A549 (cell line): ENCODE results near the gene GALNT18. TPM values are rescaled to one million over a fixed set of nuclear protein-coding genes. Genes with fewer than 3 reads are reported as not detected.

ENCODE experiments used
- ATAC-seq, 2 experiments: fragments of 200-7000 bp in 1 of 2; fragments of >200 bp in 1 of 2; cut with Nextera tagmentation in 1 of 2; cut with Tn5 transposase in 1 of 2; 3 replicates each; pipeline versions ENCODE4 v1.8.0 to v1.9.1; 2018 to 2020; ENCODE audit warnings: mild to moderate bottlenecking in 1 of 2, moderate library complexity in 1 of 2
- CTCF ChIA-PET: fragments of 300-600 bp; sonication (Branson Sonifier 250); formaldehyde crosslinking; extraction: SDS; loops from one replicate; lab custom pipeline; 2021; ENCODE audit warnings: antibody characterized with exemption, inconsistent platforms; lab: Yijun Ruan, JAX
- POLR2A ChIA-PET: fragments of 350-600 bp; formaldehyde crosslinking; extraction: SDS; loops from one replicate; lab custom pipeline; 2021; ENCODE audit warnings: antibody characterized with exemption, inconsistent platforms; lab: Yijun Ruan, JAX
- DNase-seq, 2 experiments: peaks; one replicate each; pipeline versions ENCODE4 v3.0.0 to v3.0.0-alpha.2; 2011 to 2016; ENCODE audit warnings: low read depth in 1 of 2, low spot score in 1 of 2
- FAIRE-seq: peaks from 2 replicates; lab custom pipeline; 2011; peaks lifted over from hg19 to GRCh38; lab: Jason Lieb, UNC
- H3K27ac ChIP-seq, 2 experiments: fragments of >200 bp; sonication (Bioruptor Twin); formaldehyde crosslinking; 3 replicates each; pipeline ENCODE4 v1.5.1; 2016 to 2017
- H3K4me1 ChIP-seq: fragments of >200 bp; sonication (Bioruptor Twin); formaldehyde crosslinking; 3 replicates; pipeline ENCODE4 v1.6.1; 2016
- H3K4me2 ChIP-seq: fragments of >200 bp; sonication (Bioruptor Twin); formaldehyde crosslinking; 3 replicates; pipeline ENCODE4 v1.6.1; 2016
- H3K4me3 ChIP-seq: fragments of >200 bp; sonication (Bioruptor Twin); formaldehyde crosslinking; 3 replicates; pipeline ENCODE4 v1.5.1; 2016
- H3K9me3 ChIP-seq: fragments of >200 bp; sonication (Bioruptor Twin); formaldehyde crosslinking; 3 replicates; pipeline ENCODE4 v1.6.1; 2016
- CBX8 ChIP-seq: fragments of 200-600 bp; sonication (generic); IDR thresholded peaks from 2 replicates; pipeline ENCODE4 v1.6.1; 2016
- CEBPB ChIP-seq, 2 experiments: fragments of >200 bp in 1 of 2; sonication (Bioruptor Twin) in 1 of 2; formaldehyde crosslinking in 1 of 2; IDR thresholded peaks; 2 replicates each; pipeline ENCODE4 v1.6.1; 2012 to 2016
- CHD2 ChIP-seq: fragments of 150-350 bp; IDR thresholded peaks from 2 replicates; pipeline ENCODE4 v1.6.1; 2014; ENCODE audit warnings: low read length; ENCODE audit not compliant: partially characterized antibody
- CHD4 ChIP-seq: fragments of 200-600 bp; sonication (generic); IDR thresholded peaks from 2 replicates; pipeline ENCODE4 v1.6.1; 2016; ENCODE audit warnings: antibody characterized with exemption, mild to moderate bottlenecking, borderline replicate concordance
- ELK1 ChIP-seq: fragments of 150-350 bp; IDR thresholded peaks from 2 replicates; pipeline ENCODE4 v1.6.1; 2014; ENCODE audit warnings: low read depth, mild to moderate bottlenecking, low read length
- GATA3 ChIP-seq: IDR thresholded peaks from 2 replicates; pipeline ENCODE4 v1.6.1; 2012; ENCODE audit warnings: borderline replicate concordance
- HEYL ChIP-seq: fragments of 250-450 bp; sonication (Bioruptor Pico); IDR thresholded peaks from 2 replicates; pipeline ENCODE4 v1.8.0; 2021; ENCODE audit warnings: mild to moderate bottlenecking, moderate library complexity
- HOXA7 ChIP-seq: fragments of 250-450 bp; sonication (Bioruptor Pico); IDR thresholded peaks from 2 replicates; pipeline ENCODE4 v1.5.0; 2020; ENCODE audit warnings: mild to moderate bottlenecking, moderate library complexity
- HOXB13 ChIP-seq: fragments of 250-450 bp; sonication (Bioruptor Pico); IDR thresholded peaks from 2 replicates; pipeline ENCODE4 v1.5.0; 2020; ENCODE audit warnings: low read depth, mild to moderate bottlenecking, moderate library complexity
- HOXB5 ChIP-seq: fragments of 250-450 bp; sonication (Bioruptor Pico); IDR thresholded peaks from 2 replicates; pipeline ENCODE4 v1.5.0; 2020; ENCODE audit warnings: mild to moderate bottlenecking, moderate library complexity
- JUN ChIP-seq, 2 experiments: fragments of >200 bp; sonication (Bioruptor Twin); formaldehyde crosslinking; IDR thresholded peaks; 2 replicates in 1 of 2; 3 replicates in 1 of 2; pipeline ENCODE4 v1.6.1; 2016 to 2017
- KDM1A ChIP-seq: fragments of 200-600 bp; sonication (generic); IDR thresholded peaks from 2 replicates; pipeline ENCODE4 v1.6.1; 2016; ENCODE audit warnings: low read depth, mild to moderate bottlenecking
- MAFK ChIP-seq: fragments of 450-650 bp; IDR thresholded peaks from 2 replicates; pipeline ENCODE4 v1.6.1; 2014; ENCODE audit not compliant: partially characterized antibody
- MYC ChIP-seq: IDR thresholded peaks from 2 replicates; pipeline ENCODE4 v1.6.1; 2012; ENCODE audit warnings: mild to moderate bottlenecking, inconsistent platforms, low read length, improper control_type of control experiment, borderline replicate concordance
- NPAS2 ChIP-seq: fragments of 250-450 bp; sonication (Bioruptor Pico); IDR thresholded peaks from 2 replicates; pipeline ENCODE4 v1.8.0; 2022; ENCODE audit warnings: mild to moderate bottlenecking, moderate library complexity, borderline replicate concordance
- NR3C1 ChIP-seq: fragments of >200 bp; sonication (Bioruptor Twin); formaldehyde crosslinking; IDR thresholded peaks from 3 replicates; pipeline ENCODE4 v1.6.1; 2017
- PBX3 ChIP-seq: IDR thresholded peaks from 2 replicates; pipeline ENCODE4 v1.6.1; 2012
- PHF8 ChIP-seq: fragments of 200-600 bp; sonication (generic); IDR thresholded peaks from 2 replicates; pipeline ENCODE4 v1.6.1; 2016; ENCODE audit warnings: low read depth, mild to moderate bottlenecking, antibody characterized with exemption, moderate library complexity, borderline replicate concordance
- POLR2A ChIP-seq: IDR thresholded peaks from 2 replicates; pipeline ENCODE4 v1.6.1; 2012; ENCODE audit warnings: mild to moderate bottlenecking, low read length
- REST ChIP-seq: fragments of 200-600 bp; sonication (generic); IDR thresholded peaks from 2 replicates; pipeline ENCODE4 v1.6.1; 2016; ENCODE audit warnings: antibody characterized with exemption, mild to moderate bottlenecking, moderate library complexity
- TFCP2L1 ChIP-seq: fragments of 250-450 bp; sonication (Bioruptor Pico); IDR thresholded peaks from 2 replicates; pipeline ENCODE4 v1.5.0; 2021; ENCODE audit warnings: mild to moderate bottlenecking
- TP53 ChIP-seq: fragments of 250-450 bp; sonication (Bioruptor Pico); IDR thresholded peaks from 2 replicates; pipeline ENCODE4 v1.5.0; 2021; ENCODE audit warnings: mild to moderate bottlenecking, moderate library complexity
- WGBS: methylation state at CpG from one replicate; pipeline ENCODE4 v1.1.6; 2017; ENCODE audit errors: missing lambda C conversion rate; 5-methylcytosine and 5-hydroxymethylcytosine counted together
- polyA plus RNA-seq, 4 experiments: library from polyadenylated mRNA; depleted of rRNA in 3 of 4; stranded (reverse); fragments of >200 nt; fragmentation: RNase III in 1 of 4; extraction: RNeasy Plus Mini Kit Qiagen cat#74134 plus additional on column Dnase treatment in 1 of 4; gene quantifications; 2 replicates in 3 of 4; 3 replicates in 1 of 4; pipeline ENCODE4 v1.2.3, GENCODE V29; 2011 to 2017
- TF ChIP-seq, protein P1 (sequence below): fragments of >200 bp; sonication (Bioruptor Twin); formaldehyde crosslinking; IDR thresholded peaks from 3 replicates; pipeline ENCODE4 v1.5.1; 2016
- TF ChIP-seq, protein P2 (sequence below): fragments of 450-650 bp; IDR thresholded peaks from 2 replicates; pipeline ENCODE4 v1.6.1; 2014; ENCODE audit warnings: antibody characterized with exemption

Gene GALNT18
- polyA plus RNA-seq, 2 of the 4 experiments (the other 2 are of a cell fraction), result 6.7 to 16.1 TPM

- TF ChIP-seq, protein P1, sequence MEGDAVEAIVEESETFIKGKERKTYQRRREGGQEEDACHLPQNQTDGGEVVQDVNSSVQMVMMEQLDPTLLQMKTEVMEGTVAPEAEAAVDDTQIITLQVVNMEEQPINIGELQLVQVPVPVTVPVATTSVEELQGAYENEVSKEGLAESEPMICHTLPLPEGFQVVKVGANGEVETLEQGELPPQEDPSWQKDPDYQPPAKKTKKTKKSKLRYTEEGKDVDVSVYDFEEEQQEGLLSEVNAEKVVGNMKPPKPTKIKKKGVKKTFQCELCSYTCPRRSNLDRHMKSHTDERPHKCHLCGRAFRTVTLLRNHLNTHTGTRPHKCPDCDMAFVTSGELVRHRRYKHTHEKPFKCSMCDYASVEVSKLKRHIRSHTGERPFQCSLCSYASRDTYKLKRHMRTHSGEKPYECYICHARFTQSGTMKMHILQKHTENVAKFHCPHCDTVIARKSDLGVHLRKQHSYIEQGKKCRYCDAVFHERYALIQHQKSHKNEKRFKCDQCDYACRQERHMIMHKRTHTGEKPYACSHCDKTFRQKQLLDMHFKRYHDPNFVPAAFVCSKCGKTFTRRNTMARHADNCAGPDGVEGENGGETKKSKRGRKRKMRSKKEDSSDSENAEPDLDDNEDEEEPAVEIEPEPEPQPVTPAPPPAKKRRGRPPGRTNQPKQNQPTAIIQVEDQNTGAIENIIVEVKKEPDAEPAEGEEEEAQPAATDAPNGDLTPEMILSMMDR, result no peak
- TF ChIP-seq MYC, result no peak
- TF ChIP-seq MAFK, result no peak
Observed at GRCh38 chr11:11349106-11349825, 272.5 kb downstream of the GALNT18 start (continued).

DNA sequence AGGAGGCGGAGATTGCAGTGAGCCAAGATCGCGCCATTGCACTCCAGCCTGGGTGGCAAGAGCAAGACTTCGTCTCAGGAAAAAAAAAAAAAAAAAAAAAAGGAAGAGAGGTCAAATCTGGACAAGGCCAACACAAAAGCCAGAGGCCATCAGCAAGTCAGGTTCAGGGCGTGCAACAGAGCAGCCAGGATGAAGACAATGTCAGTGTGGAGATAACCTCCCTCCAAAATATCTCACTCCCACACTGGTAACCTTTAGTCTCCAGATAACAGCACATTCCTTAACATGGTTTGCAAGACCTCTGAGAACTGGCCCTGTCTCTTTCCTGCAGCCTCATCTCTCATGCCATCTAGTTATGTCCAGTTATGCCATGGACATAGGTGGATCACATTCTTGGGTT lies 273.5 kb downstream of the GALNT18 start:
- POLR2A ChIA-PET, result no interaction called here

DNA sequence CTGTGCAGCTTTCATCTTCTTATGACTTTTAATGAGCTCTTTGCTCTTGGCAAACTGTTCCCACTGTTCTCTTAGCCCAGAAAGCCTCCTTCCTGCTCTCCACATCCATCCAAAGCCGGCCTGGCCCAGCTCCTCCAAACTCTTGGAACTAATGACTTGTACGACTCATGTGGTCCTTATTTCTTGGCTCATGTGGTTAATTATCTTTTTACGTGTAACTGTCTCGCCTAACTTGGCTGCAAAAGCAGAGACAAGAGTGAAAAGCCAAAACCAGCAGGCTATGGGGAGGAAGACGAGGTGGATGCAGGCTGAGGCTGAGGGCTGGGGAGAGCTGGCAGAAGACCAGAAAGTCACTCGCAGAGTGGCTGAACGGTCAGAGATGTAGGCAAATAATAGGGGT lies 274.2 kb downstream of the GALNT18 start:
- no peak for TF ChIP-seq GATA3
- no peak for TF ChIP-seq TP53 (CRISPR knock-in tag)
- no peak for TF ChIP-seq CEBPB (IDR thresholded peaks at IDR 0.05)
- no peak for TF ChIP-seq JUN (IDR thresholded peaks at IDR 0.05)
- no peak for TF ChIP-seq HEYL (CRISPR knock-in tag)
- no peak for TF ChIP-seq TFCP2L1 (CRISPR knock-in tag)
- no peak for TF ChIP-seq MAFK
- no peak for TF ChIP-seq ELK1
- TF ChIP-seq, protein P2, sequence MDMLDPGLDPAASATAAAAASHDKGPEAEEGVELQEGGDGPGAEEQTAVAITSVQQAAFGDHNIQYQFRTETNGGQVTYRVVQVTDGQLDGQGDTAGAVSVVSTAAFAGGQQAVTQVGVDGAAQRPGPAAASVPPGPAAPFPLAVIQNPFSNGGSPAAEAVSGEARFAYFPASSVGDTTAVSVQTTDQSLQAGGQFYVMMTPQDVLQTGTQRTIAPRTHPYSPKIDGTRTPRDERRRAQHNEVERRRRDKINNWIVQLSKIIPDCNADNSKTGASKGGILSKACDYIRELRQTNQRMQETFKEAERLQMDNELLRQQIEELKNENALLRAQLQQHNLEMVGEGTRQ, result no peak
- no peak for TF ChIP-seq HOXA7
- no peak for TF ChIP-seq NR3C1
- TF ChIP-seq NPAS2 (CRISPR knock-in tag), result no peak
- no peak for TF ChIP-seq REST
- TF ChIP-seq HOXB13 (CRISPR knock-in tag), result no peak
- no peak for TF ChIP-seq PHF8
- no peak for TF ChIP-seq CHD2
- TF ChIP-seq KDM1A, result no peak
- TF ChIP-seq POLR2A, result no peak
- POLR2A ChIA-PET, result no interaction called here
- FAIRE-seq, result no peak
- Histone ChIP-seq H3K4me2 (no peak overlapping the region), H3K9me3 (no peaks in the 10 kb centered on the region), H3K4me3 (no peak overlapping the region), H3K27ac (no peak overlapping the region), H3K4me1 (peaks cover 5% of the 10 kb centered on the region; the same call in 1 of the 3 replicates)
- DNase-seq, result no peak
- WGBS, result 72% methylated on average over 7 of the region's 7 CpGs
- no peak for ATAC-seq
- CTCF ChIA-PET, result no interaction called here

More for the DNA sequence above, 273.5 kb downstream of the GALNT18 start:
- H3K9me3 ChIP-seq, result no peaks in the 10 kb centered on the region
- H3K4me1 ChIP-seq, result peaks cover 5% of the 10 kb centered on the region; the same call in 1 of the 3 replicates
- H3K27ac ChIP-seq, result no peak overlapping the region
- 93% methylated on average over 4 of the region's 5 CpGs for WGBS
- ATAC-seq (no peak), DNase-seq (no peak), FAIRE-seq (no peak)
- CTCF ChIA-PET, result no interaction called here
- H3K4me2 ChIP-seq, result no peak overlapping the region
- TF ChIP-seq PBX3 (no peak), TP53 (CRISPR knock-in tag) (no peak), KDM1A (no peak), HOXB5 (CRISPR knock-in tag) (no peak), CHD4 (no peak), MAFK (no peak), CBX8 (no peak), POLR2A (no peak), CEBPB (IDR thresholded peaks at IDR 0.05) (no peak)
- no peak overlapping the region for H3K4me3 ChIP-seq
